HUES6 (cell line): ENCODE data around the gene PRSS8.

Source experiments
- H3K27ac ChIP-seq: 2 replicates; pipeline ENCODE4 v1.7.0; 2013; ENCODE audit warnings: low read depth, mild to moderate bottlenecking, low read length, inconsistent platforms
- H3K27me3 ChIP-seq: 2 replicates; pipeline ENCODE4 v1.6.1; 2013; ENCODE audit warnings: low read length; ENCODE audit not compliant: control insufficient read depth, insufficient read depth
- H3K36me3 ChIP-seq: 2 replicates; pipeline ENCODE4 v1.6.1; 2013; ENCODE audit warnings: low read length; ENCODE audit not compliant: control insufficient read depth, insufficient read depth
- H3K4me1 ChIP-seq: 2 replicates; pipeline ENCODE4 v1.6.1; 2013; ENCODE audit warnings: low read length; ENCODE audit not compliant: control insufficient read depth, insufficient read depth
- H3K4me3 ChIP-seq: 2 replicates; pipeline ENCODE4 v1.5.1; 2013; ENCODE audit warnings: low read depth, low read length
- H3K9ac ChIP-seq: one replicate; pipeline ENCODE4 v1.6.1; 2013; ENCODE audit warnings: mild to moderate bottlenecking, low read length
- H3K9me3 ChIP-seq: 2 replicates; pipeline ENCODE4 v1.6.1; 2013; ENCODE audit warnings: low read depth, low read length; ENCODE audit not compliant: control insufficient read depth, insufficient read depth

The PRSS8 gene

DNA sequence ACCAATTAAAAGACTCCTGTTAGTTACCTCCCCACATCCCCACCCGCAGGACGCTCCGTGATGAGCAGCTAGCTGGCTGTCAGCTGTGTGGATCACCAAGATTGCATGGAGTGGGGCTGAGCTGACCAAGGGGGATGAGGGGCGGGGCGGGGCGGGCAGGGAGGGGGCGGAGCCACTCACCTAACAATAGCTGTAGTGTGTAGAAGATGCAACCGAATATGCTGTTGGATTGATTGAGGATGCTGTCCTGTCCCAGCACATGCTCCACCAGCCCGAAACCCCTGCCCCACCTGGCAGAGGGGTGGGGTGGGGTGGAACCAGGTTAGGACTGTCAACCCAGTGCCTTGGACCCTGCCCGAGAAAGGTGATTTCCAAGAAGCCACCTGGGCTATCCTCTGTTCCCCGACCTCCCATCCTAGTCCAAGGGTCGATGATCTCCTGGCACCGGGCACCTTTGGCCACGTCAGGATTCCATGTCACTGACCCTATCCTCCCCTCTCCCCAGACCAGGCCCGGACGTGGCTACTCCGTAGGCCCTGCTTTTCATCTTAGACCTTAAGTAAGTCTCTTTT is 42.3 kb downstream of the PRSS8 start:
- H3K27ac ChIP-seq = no peak overlapping the region
- peak overlapping the region; percentile 85 for H3K4me3 ChIP-seq
- no peaks in the 10 kb centered on the region for H3K9me3 ChIP-seq
- H3K27me3 ChIP-seq = no peaks in the 10 kb centered on the region
- peak overlapping the region; percentile 42 for H3K9ac ChIP-seq
- peaks cover 27% of the 10 kb centered on the region for H3K36me3 ChIP-seq
- peaks cover 4% of the 10 kb centered on the region; the same call in 1 of the 2 replicates for H3K4me1 ChIP-seq

DNA sequence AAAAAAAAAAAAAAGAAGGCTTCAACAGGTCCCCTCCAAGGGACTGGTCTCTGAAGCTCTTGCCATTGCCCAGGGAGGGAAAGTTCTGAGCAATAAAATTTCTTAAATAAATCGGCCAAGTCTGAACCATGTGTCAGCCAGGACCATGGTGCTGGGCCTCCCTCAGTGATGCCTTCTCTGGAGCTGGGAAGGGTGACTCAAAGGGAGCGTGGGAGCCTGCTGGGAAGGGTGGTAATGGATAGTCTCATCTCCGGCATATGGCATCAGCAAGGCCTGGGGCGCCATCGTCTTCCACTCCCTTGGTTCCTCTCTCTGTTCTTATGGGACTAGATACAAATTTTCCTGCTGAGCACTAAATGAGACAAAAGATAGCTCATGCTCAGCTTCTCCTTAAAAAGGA is 43.2 kb downstream of the PRSS8 start:
- H3K36me3 ChIP-seq = peaks cover 27% of the 10 kb centered on the region
- H3K9me3 ChIP-seq = no peaks in the 10 kb centered on the region
- peaks cover 4% of the 10 kb centered on the region; the same call in 1 of the 2 replicates for H3K4me1 ChIP-seq
- H3K9ac ChIP-seq = no peak overlapping the region
- no peak overlapping the region for H3K4me3 ChIP-seq
- no peak overlapping the region for H3K27ac ChIP-seq
- no peaks in the 10 kb centered on the region for H3K27me3 ChIP-seq

DNA sequence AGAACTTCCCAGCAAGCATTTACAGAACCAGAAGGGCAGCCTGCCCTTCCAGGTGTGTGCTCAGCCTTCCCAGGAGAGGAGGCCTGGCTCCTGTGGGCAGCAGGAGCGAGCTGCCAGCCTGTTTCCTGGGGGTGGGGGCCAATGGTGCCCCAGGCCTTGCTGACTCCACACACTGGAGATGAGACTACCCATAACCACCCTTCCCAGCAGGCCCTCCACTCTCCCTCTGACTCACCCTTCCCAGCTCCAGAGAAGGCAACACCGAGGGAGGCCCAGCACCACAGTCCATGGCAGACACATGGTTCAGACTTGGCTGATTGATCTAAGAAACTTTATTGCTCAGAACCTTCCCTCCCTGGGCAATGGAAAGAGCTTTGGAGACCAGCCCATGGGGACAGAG is 45.0 kb downstream of the PRSS8 start:
- H3K4me3 ChIP-seq = no peak overlapping the region
- H3K27ac ChIP-seq = no peak overlapping the region
- H3K27me3 ChIP-seq = no peaks in the 10 kb centered on the region
- peaks cover 4% of the 10 kb centered on the region; the same call in 1 of the 2 replicates for H3K4me1 ChIP-seq
- H3K9ac ChIP-seq = no peak overlapping the region
- peaks cover 27% of the 10 kb centered on the region for H3K36me3 ChIP-seq
- H3K9me3 ChIP-seq = no peaks in the 10 kb centered on the region

DNA sequence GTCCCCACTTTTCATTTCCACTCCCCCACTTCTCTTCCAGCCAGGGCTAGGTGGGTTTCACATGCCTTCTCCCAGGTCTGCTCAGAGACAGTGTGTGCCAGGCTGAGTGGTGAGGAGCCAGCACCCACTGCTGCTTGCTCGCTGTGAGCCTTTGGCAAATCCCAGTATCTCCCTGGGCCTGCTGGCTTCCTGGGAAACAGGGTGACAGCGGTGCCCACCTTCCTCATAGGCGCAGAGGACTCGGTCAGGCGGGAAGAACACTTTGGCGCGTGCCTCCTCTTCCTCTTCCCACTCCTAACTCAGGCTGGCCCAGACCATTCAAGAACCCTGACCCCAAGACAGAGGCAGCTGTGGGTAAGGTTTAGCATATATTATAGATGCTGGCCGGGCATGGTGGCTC is 46.3 kb downstream of the PRSS8 start:
- no peak overlapping the region for H3K27ac ChIP-seq
- H3K4me1 ChIP-seq = peaks cover 4% of the 10 kb centered on the region; the same call in 1 of the 2 replicates
- peak overlapping the region; percentile 15 for H3K9ac ChIP-seq
- no peak overlapping the region for H3K4me3 ChIP-seq
- H3K27me3 ChIP-seq = no peaks in the 10 kb centered on the region
- no peaks in the 10 kb centered on the region for H3K9me3 ChIP-seq
- H3K36me3 ChIP-seq = peaks cover 37% of the 10 kb centered on the region

DNA sequence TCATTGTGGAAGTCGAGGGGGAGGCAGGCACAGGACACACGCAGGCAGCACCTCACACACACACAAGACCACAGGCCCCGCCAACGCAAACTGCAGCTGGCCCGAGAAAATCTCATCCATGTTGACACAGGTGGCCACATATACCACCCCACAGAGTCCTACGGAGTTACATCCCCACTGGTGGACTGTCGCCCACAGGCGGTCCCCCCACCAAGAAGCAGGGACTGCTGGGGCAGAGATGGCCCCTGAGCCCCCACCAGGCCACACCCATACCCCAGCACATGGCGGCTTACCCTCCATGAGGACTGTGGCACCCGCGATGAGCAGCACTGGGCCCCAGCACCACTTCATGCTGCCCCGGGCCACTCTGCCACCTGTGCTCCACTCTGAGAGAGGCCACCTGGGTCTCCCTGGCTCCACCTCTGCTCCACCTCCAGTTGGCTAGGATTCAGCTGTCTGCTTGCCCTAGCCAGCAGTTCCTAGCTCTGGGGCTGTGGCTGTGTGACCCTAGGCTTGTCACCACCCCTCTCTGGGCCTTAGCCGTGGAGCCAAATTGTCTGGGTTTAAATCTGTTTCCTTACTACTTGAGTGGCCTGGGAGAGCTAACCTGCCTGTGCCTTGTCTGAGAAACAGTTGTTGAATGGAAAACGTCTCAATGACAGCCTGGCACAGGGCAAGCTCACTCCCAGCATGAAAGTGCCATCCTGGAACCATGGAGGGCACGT is 46.9 kb downstream of the PRSS8 start, which contains the start of gene PRSS53:
PRSS53 (minus strand) TSS at position 485 of the 725 bp plus-strand sequence; CDS start at position 351, 134 bp downstream.
- H3K36me3 ChIP-seq = peaks cover 43% of the 10 kb centered on the region
- H3K4me3 ChIP-seq = no peak within 1 kb of the TSS
- no peak within 1 kb of the TSS for H3K27ac ChIP-seq
- no peaks in the 10 kb centered on the region for H3K9me3 ChIP-seq
- H3K9ac ChIP-seq = peak within 1 kb of the TSS; percentile 15
- peaks cover 4% of the 10 kb centered on the region; the same call in 1 of the 2 replicates for H3K4me1 ChIP-seq
- H3K27me3 ChIP-seq = no peaks in the 10 kb centered on the region

DNA sequence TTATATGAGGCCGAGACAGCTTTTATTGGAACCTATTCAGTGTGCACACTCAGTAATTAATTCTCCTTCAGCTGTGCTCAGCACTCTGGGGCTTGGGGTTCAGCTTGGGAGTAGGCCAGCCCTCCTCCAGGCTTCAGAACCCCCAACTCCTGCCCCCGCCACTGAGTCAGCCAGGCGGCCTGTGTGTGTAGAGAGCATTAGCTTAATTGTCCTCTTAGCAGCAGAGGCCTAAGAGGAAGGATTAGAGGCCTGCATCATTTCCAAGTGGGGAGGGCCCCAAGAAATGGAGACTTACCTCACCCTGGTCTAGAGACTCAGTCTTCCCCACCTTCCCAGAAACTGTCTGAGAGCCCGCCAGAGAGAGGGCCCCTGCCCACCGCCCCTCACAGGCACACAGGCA is 47.6 kb downstream of the PRSS8 start:
- Histone ChIP-seq H3K27me3 (no peaks in the 10 kb centered on the region), H3K4me3 (no peak overlapping the region), H3K9me3 (no peaks in the 10 kb centered on the region), H3K9ac (no peak overlapping the region), H3K27ac (no peak overlapping the region), H3K36me3 (peaks cover 48% of the 10 kb centered on the region), H3K4me1 (peaks cover 4% of the 10 kb centered on the region; the same call in 1 of the 2 replicates)

DNA sequence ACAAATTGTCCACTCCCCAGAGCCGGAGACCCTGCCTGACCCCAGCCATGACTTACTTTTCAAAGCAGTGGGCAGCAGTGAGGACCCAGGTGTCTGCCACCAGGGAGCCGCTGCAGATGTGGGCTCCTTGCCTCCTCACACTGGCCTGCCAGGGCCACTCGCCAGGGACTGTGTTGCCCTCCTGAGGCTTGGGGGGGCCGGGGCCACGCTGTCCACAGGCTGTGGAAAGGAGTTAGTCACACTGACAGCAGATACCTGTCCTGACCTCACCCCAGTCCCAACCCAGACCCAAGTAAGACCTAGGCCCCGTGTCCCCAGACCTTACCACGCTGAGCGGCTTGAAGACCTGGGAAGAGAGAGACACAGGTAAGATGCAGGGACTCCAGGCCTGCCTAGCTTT is 48.0 kb downstream of the PRSS8 start:
- no peaks in the 10 kb centered on the region for H3K4me1 ChIP-seq
- H3K27ac ChIP-seq = no peak overlapping the region
- H3K4me3 ChIP-seq = no peak overlapping the region
- H3K9ac ChIP-seq = no peak overlapping the region
- H3K9me3 ChIP-seq = no peaks in the 10 kb centered on the region
- H3K27me3 ChIP-seq = no peaks in the 10 kb centered on the region
- peaks cover 53% of the 10 kb centered on the region for H3K36me3 ChIP-seq

DNA sequence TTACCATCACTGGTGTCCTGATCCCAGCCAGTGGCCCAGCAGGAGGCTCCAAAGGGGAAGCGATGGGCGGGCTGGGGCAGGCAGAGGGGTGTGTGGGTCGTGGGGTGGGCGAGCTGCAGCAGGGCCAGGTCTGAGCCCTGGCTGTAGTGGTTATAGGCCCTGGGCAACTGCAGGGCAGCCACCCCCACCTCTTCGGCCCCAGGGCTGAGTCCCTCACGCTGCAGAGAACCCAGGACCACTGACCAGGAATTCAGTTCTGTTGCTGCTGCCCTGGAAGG is 49.0 kb downstream of the PRSS8 start:
- no peaks in the 10 kb centered on the region for H3K4me1 ChIP-seq
- H3K27me3 ChIP-seq = no peaks in the 10 kb centered on the region
- no peak overlapping the region for H3K9ac ChIP-seq
- H3K36me3 ChIP-seq = peaks cover 59% of the 10 kb centered on the region
- H3K27ac ChIP-seq = no peak overlapping the region
- no peak overlapping the region for H3K4me3 ChIP-seq
- H3K9me3 ChIP-seq = no peaks in the 10 kb centered on the region

DNA sequence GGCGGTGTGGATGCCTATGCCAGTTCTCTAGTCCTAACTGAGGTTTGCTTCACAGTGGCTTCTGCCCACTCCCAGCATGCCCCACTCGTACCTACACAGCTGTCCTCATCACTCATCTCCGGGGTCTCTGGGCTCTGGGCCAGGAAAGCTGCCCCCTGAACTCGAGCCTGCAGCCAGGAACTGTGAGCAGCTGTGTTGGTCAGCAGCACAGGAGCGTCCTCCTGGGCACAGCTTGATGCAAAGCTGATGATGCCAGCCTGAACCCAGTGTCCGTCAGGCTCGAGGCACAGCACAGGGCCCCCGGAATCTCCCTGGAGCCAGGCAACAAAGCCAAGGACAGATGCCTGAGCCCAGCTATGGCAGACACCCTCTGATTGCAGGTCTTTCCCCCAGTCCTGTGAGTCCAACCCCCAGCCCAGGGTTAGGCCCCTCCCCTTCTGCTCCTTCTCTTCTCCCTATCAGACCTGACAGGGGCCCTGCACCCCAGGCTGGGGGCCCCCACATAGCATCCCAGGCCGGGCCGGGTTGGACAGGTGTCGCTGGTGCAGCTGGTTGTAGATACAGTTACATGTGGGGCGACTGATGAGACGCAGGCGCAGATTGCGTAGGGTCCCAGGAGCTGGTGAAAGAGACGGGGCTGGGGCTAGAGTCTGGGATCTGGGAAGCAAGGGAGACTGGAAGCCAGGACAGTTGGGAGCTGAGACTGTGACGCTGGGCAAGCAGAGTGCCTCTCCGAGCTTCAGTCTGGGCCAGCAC is 49.5 kb downstream of the PRSS8 start:
- H3K36me3 ChIP-seq = peaks cover 60% of the 10 kb centered on the region
- no peak overlapping the region for H3K27ac ChIP-seq
- no peak overlapping the region for H3K4me3 ChIP-seq
- H3K4me1 ChIP-seq = no peaks in the 10 kb centered on the region
- H3K9me3 ChIP-seq = no peaks in the 10 kb centered on the region
- no peaks in the 10 kb centered on the region for H3K27me3 ChIP-seq
- H3K9ac ChIP-seq = no peak overlapping the region

DNA sequence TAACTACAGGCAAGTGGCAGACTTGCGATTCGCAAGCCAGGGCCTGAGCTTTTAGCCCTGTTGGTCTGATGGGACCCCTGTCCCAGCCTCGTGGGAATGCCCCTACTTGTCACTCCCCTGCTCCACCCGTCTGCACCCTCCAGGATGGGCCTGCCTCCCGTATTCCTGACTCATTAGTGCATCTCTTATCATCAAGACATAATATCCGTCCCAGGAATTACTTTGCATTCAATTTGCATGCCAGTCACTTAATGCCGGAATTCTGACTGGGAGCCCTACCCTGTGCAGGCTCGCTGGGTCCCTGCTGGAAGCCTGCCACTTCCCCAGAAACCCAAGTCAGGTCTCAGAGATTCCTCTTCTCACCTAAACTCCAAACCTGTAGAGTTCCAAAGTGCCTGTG is 50.1 kb downstream of the PRSS8 start:
- H3K27me3 ChIP-seq = no peaks in the 10 kb centered on the region
- no peak overlapping the region for H3K4me3 ChIP-seq
- no peaks in the 10 kb centered on the region for H3K9me3 ChIP-seq
- no peaks in the 10 kb centered on the region for H3K4me1 ChIP-seq
- H3K27ac ChIP-seq = no peak overlapping the region
- H3K36me3 ChIP-seq = peaks cover 60% of the 10 kb centered on the region
- no peak overlapping the region for H3K9ac ChIP-seq
